GM18511 (cell line): ENCODE data around the gene FAM193B.
"Not testable (repeated sequence)": the region's sequence is repeated elsewhere in the genome, so short reads cannot be mapped to it uniquely, and the experiment has no call there.

Experiments used
- ATAC-seq: cut with Tn5 transposase; IDR thresholded peaks from one replicate; pipeline ENCODE4 v1.9.1; 2021; ENCODE audit warnings: mild to moderate bottlenecking, moderate library complexity; ENCODE audit not compliant: unreplicated experiment

FAM193B gene

GRCh38 chr5:177538876-177539275 is 15.5 kb downstream of the FAM193B start:
- no peak for ATAC-seq

- ATAC-seq: no peak
Observed at GRCh38 chr5:177537389-177538361, 16.7 kb downstream of the FAM193B start.

GRCh38 chr5:177536386-177536785 is 18.0 kb downstream of the FAM193B start:
- ATAC-seq: no peak

- ATAC-seq: no peak
Observed at GRCh38 chr5:177535125-177535524, 19.2 kb downstream of the FAM193B start.

- ATAC-seq: not testable (repeated sequence)
Observed at GRCh38 chr5:177534433-177534832, 19.9 kb downstream of the FAM193B start.

- ATAC-seq: no peak
Observed at GRCh38 chr5:177531209-177531940, 23.0 kb downstream of the FAM193B start.

- ATAC-seq: no peak
Observed at GRCh38 chr5:177530638-177531037, 23.7 kb downstream of the FAM193B start.

GRCh38 chr5:177529247-177530203 is 24.8 kb downstream of the FAM193B start:
- ATAC-seq: no peak

- no peak for ATAC-seq
Observed at GRCh38 chr5:177528631-177529030, 25.7 kb downstream of the FAM193B start.

- no peak for ATAC-seq
Observed at GRCh38 chr5:177527595-177527994, 26.8 kb downstream of the FAM193B start.

GRCh38 chr5:177526791-177527190 is 27.6 kb downstream of the FAM193B start:
- ATAC-seq: no peak

- ATAC-seq: no peak
Observed at GRCh38 chr5:177526191-177526590, 28.2 kb downstream of the FAM193B start.

- no peak for ATAC-seq
Observed at GRCh38 chr5:177524941-177525655, 29.3 kb downstream of the FAM193B start.

- no peak for ATAC-seq
Observed at GRCh38 chr5:177524539-177524900, 29.8 kb downstream of the FAM193B start.

GRCh38 chr5:177523711-177524538 is 30.4 kb downstream of the FAM193B start:
- ATAC-seq: no peak

- ATAC-seq: no peak
Observed at GRCh38 chr5:177520916-177521513, 33.3 kb downstream of the FAM193B start.

- no peak for ATAC-seq
Observed at GRCh38 chr5:177520271-177520670, 34.1 kb downstream of the FAM193B start.

GRCh38 chr5:177519463-177520235 is 34.7 kb downstream of the FAM193B start:
- no peak for ATAC-seq
